T47D (cell line): ENCODE results near the gene SIRT2.
"Not testable (repeated sequence)": the region's sequence is repeated elsewhere in the genome, so short reads cannot be mapped to it uniquely, and the experiment has no call there.

Experiments
- DNase-seq, 2 experiments: peaks; one replicate each; pipeline versions ENCODE4 v3.0.0 to v3.0.0-alpha.2; 2011 to 2012; ENCODE audit warnings: low read depth in 1 of 2, low spot score in 1 of 2
- JUND ChIP-seq: IDR thresholded peaks from 2 replicates; pipeline ENCODE4 v1.6.1; 2012; ENCODE audit warnings: low read depth
- in situ Hi-C: cut with HindIII; loops from 2 replicates; pipeline ENCODE4 v1.10.0; 2016; ENCODE audit warnings: low sequenced_read_pairs, low pct_unique_long_range_greater_than_20kb

The SIRT2 gene

GRCh38 chr19:38901683-38902082 is 2.3 kb upstream of the SIRT2 start:
- no peak for TF ChIP-seq JUND
- in situ Hi-C loops, result no loop called here
- DNase-seq, result no peak

- no peak for DNase-seq
- no peak for TF ChIP-seq JUND
- in situ Hi-C loops, result no loop called here
These were observed 1.3 kb upstream of the SIRT2 start for GRCh38 chr19:38900743-38901190.

GRCh38 chr19:38900202-38900629 is 798 bp upstream of the SIRT2 start:
- in situ Hi-C loops, result no loop called here
- TF ChIP-seq JUND, result no peak
- no peak for DNase-seq

GRCh38 chr19:38898788-38899446 is 501 bp downstream of the SIRT2 start:
- in situ Hi-C loops, result no loop called here
- DNase-seq, result no peak
- no peak for TF ChIP-seq JUND

GRCh38 chr19:38894968-38895367 is 4.5 kb downstream of the SIRT2 start:
- in situ Hi-C loops, result no loop called here
- TF ChIP-seq JUND, result no peak
- DNase-seq, result no peak

- in situ Hi-C loops, result no loop called here
- no peak for DNase-seq
- TF ChIP-seq JUND, result no peak
These were observed 6.1 kb downstream of the SIRT2 start for GRCh38 chr19:38893341-38893771.

GRCh38 chr19:38892841-38893240 is 6.6 kb downstream of the SIRT2 start:
- DNase-seq, result no peak
- in situ Hi-C loops, result no loop called here
- no peak for TF ChIP-seq JUND

GRCh38 chr19:38891771-38892170 is 7.6 kb downstream of the SIRT2 start:
- TF ChIP-seq JUND, result no peak
- in situ Hi-C loops, result no loop called here

GRCh38 chr19:38890686-38891085 is 8.7 kb downstream of the SIRT2 start:
- in situ Hi-C loops, result no loop called here
- no peak for DNase-seq
- TF ChIP-seq JUND, result no peak

More at GRCh38 chr19:38891771-38892170, 7.6 kb downstream of the SIRT2 start:
- DNase-seq, result no peak

GRCh38 chr19:38889803-38890202 is 9.6 kb downstream of the SIRT2 start:
- DNase-seq, result no peak
- TF ChIP-seq JUND, result no peak
- in situ Hi-C loops, result no loop called here

GRCh38 chr19:38888876-38889275 is 10.5 kb downstream of the SIRT2 start:
- in situ Hi-C loops, result no loop called here
- DNase-seq, result no peak
- TF ChIP-seq JUND, result no peak

- DNase-seq, in situ Hi-C loops: not testable (repeated sequence)
These were observed 14.7 kb downstream of the SIRT2 start for GRCh38 chr19:38884691-38885090.

GRCh38 chr19:38883286-38883685 is 16.1 kb downstream of the SIRT2 start:
- in situ Hi-C loops, result no loop called here
- no peak for DNase-seq
- no peak for TF ChIP-seq JUND
